HG03175 (cell line): ENCODE data around the gene AP1S1.
"Not testable (repeated sequence)": the region's sequence is repeated elsewhere in the genome, so short reads cannot be mapped to it uniquely, and the experiment has no call there.

Experiments used
- ATAC-seq: cut with Tn5 transposase; IDR thresholded peaks from one replicate; pipeline ENCODE4 v1.9.1; 2021; ENCODE audit warnings: mild to moderate bottlenecking, moderate library complexity; ENCODE audit not compliant: unreplicated experiment

AP1S1 gene

GRCh38 chr7:101124376-101125056 is 29.8 kb upstream of the AP1S1 start:
- no peak for ATAC-seq

- peak; percentile 78 for ATAC-seq
Measured at GRCh38 chr7:101125989-101126650, 28.2 kb upstream of the AP1S1 start.

GRCh38 chr7:101126651-101127459 is 27.4 kb upstream of the AP1S1 start, which contains the start of gene SERPINE1:
Gene SERPINE1 (plus strand): TSS chr7:101127104. CDS start chr7:101128394, 1,290 bp downstream.
- peak; percentile 47 for ATAC-seq

GRCh38 chr7:101127460-101128039 is 26.7 kb upstream of the AP1S1 start:
- ATAC-seq = no peak

- no peak for ATAC-seq
Measured at GRCh38 chr7:101128040-101128834, 26.0 kb upstream of the AP1S1 start.

GRCh38 chr7:101129603-101130117 is 24.6 kb upstream of the AP1S1 start:
- no peak for ATAC-seq

GRCh38 chr7:101132626-101133600 is 21.4 kb upstream of the AP1S1 start:
- ATAC-seq = not testable (repeated sequence)

GRCh38 chr7:101133621-101134398 is 20.5 kb upstream of the AP1S1 start:
- no peak for ATAC-seq

GRCh38 chr7:101134399-101134980 is 19.8 kb upstream of the AP1S1 start:
- no peak for ATAC-seq

- ATAC-seq = no peak
Measured at GRCh38 chr7:101137651-101138212, 16.5 kb upstream of the AP1S1 start.

- peak; percentile 68 for ATAC-seq
Measured at GRCh38 chr7:101138213-101138870, 15.9 kb upstream of the AP1S1 start.

GRCh38 chr7:101140339-101140699 is 14.0 kb upstream of the AP1S1 start:
- ATAC-seq = no peak

GRCh38 chr7:101140746-101141382 is 13.4 kb upstream of the AP1S1 start:
- no peak for ATAC-seq

GRCh38 chr7:101151908-101152651 is 2.2 kb upstream of the AP1S1 start:
- no peak for ATAC-seq

GRCh38 chr7:101154693-101155102 is 422 bp downstream of the AP1S1 start:
- ATAC-seq = peak; percentile 13

- ATAC-seq = no peak
Measured at GRCh38 chr7:101155303-101155702, 1.0 kb downstream of the AP1S1 start.
